ENCODE measurements around the gene ZNF142. TPM values are rescaled to one million over a fixed set of nuclear protein-coding genes. Genes with fewer than 3 reads are reported as not detected.
A peak's percentile ranks its signal among the peaks of the same experiment; 100 is the strongest.

The ZNF142 gene, protein sequence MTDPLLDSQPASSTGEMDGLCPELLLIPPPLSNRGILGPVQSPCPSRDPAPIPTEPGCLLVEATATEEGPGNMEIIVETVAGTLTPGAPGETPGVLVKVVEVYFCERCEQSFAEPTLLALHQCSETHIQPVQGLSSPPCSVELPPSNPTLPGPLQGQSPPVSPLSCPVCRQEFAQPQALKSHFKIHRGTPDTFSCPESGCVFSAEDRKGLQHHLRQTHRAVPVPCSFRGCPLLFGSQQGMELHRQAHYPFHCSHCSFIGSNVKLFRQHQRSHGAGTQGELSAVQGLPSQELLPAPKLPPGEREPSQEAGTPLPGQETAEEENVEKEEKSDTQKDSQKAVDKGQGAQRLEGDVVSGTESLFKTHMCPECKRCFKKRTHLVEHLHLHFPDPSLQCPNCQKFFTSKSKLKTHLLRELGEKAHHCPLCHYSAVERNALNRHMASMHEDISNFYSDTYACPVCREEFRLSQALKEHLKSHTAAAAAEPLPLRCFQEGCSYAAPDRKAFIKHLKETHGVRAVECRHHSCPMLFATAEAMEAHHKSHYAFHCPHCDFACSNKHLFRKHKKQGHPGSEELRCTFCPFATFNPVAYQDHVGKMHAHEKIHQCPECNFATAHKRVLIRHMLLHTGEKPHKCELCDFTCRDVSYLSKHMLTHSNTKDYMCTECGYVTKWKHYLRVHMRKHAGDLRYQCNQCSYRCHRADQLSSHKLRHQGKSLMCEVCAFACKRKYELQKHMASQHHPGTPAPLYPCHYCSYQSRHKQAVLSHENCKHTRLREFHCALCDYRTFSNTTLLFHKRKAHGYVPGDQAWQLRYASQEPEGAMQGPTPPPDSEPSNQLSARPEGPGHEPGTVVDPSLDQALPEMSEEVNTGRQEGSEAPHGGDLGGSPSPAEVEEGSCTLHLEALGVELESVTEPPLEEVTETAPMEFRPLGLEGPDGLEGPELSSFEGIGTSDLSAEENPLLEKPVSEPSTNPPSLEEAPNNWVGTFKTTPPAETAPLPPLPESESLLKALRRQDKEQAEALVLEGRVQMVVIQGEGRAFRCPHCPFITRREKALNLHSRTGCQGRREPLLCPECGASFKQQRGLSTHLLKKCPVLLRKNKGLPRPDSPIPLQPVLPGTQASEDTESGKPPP (N-terminal part only)
- total RNA-seq (2021; ENCODE audit: unreplicated experiment) (31.3 TPM), Bru-seq, nascent RNA (percentile 62 among the genes with signal in this experiment), BruChase-seq, experiment 1, labeled RNA remaining after a 2-hour chase (percentile 72 among the genes with signal in this experiment), BruChase-seq, experiment 2, labeled RNA remaining after a 6-hour chase (percentile 69 among the genes with signal in this experiment)
- polyA plus RNA-seq (2012; ENCODE audit: insufficient read length) = 16.4 TPM
- long read RNA-seq, partial matches to known transcripts = 18 of 21 reads
- long read RNA-seq, other reads (novel, unspliced or antisense) = 2 of 21 reads

- TF ChIP-seq, protein P1, sequence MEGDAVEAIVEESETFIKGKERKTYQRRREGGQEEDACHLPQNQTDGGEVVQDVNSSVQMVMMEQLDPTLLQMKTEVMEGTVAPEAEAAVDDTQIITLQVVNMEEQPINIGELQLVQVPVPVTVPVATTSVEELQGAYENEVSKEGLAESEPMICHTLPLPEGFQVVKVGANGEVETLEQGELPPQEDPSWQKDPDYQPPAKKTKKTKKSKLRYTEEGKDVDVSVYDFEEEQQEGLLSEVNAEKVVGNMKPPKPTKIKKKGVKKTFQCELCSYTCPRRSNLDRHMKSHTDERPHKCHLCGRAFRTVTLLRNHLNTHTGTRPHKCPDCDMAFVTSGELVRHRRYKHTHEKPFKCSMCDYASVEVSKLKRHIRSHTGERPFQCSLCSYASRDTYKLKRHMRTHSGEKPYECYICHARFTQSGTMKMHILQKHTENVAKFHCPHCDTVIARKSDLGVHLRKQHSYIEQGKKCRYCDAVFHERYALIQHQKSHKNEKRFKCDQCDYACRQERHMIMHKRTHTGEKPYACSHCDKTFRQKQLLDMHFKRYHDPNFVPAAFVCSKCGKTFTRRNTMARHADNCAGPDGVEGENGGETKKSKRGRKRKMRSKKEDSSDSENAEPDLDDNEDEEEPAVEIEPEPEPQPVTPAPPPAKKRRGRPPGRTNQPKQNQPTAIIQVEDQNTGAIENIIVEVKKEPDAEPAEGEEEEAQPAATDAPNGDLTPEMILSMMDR (IDR thresholded peaks at IDR 0.05) = no peak
- peak; percentile 75 for TF ChIP-seq POLR2AphosphoS5 (IDR thresholded peaks at IDR 0.05; ENCODE audit: low read depth, low read length)
- TF ChIP-seq, protein P2, sequence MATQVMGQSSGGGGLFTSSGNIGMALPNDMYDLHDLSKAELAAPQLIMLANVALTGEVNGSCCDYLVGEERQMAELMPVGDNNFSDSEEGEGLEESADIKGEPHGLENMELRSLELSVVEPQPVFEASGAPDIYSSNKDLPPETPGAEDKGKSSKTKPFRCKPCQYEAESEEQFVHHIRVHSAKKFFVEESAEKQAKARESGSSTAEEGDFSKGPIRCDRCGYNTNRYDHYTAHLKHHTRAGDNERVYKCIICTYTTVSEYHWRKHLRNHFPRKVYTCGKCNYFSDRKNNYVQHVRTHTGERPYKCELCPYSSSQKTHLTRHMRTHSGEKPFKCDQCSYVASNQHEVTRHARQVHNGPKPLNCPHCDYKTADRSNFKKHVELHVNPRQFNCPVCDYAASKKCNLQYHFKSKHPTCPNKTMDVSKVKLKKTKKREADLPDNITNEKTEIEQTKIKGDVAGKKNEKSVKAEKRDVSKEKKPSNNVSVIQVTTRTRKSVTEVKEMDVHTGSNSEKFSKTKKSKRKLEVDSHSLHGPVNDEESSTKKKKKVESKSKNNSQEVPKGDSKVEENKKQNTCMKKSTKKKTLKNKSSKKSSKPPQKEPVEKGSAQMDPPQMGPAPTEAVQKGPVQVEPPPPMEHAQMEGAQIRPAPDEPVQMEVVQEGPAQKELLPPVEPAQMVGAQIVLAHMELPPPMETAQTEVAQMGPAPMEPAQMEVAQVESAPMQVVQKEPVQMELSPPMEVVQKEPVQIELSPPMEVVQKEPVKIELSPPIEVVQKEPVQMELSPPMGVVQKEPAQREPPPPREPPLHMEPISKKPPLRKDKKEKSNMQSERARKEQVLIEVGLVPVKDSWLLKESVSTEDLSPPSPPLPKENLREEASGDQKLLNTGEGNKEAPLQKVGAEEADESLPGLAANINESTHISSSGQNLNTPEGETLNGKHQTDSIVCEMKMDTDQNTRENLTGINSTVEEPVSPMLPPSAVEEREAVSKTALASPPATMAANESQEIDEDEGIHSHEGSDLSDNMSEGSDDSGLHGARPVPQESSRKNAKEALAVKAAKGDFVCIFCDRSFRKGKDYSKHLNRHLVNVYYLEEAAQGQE (IDR thresholded peaks at IDR 0.05; ENCODE audit: insufficient read depth in 1 of 2, low read depth in 2 of 2, low read length in 1 of 2) = no peak
- TF ChIP-seq TCF7L2 (IDR thresholded peaks at IDR 0.05; ENCODE audit: low read depth, low read length) = peak; percentile 98
- peak; percentile 90; the same call in 1 of the 2 replicates for TF ChIP-seq SIN3A (IDR thresholded peaks at IDR 0.05; ENCODE audit: borderline replicate concordance, insufficient read depth, low read depth, low read length)
- in situ Hi-C loops (cut with HindIII; ENCODE audit: low pct_unique_long_range_greater_than_20kb, low sequenced_read_pairs) = no loop called here
- DNase-seq (ENCODE audit: low read depth, low spot score) (peak; percentile 60), ATAC-seq (peak; percentile 97)
- peaks cover 12% of the 10 kb centered on the region for H3K4me1 ChIP-seq (ENCODE audit: control insufficient read depth, insufficient read depth, low read length)
- H3K27me3 ChIP-seq (ENCODE audit: control insufficient read depth, insufficient read depth, low read length) = no peaks in the 10 kb centered on the region
- peak within 1 kb of the TSS; percentile 67 to 85 for H3K4me3 ChIP-seq (ENCODE audit: low read depth in 2 of 2, low read length in 2 of 2)
- CTCF ChIA-PET = interaction anchor here (0.6 to 1.8 kb wide), 9 partner anchors 12 to 239 kb away, joined by 3 to 16 read pairs (median 5); no protein-coding TSS in a partner anchor
- POLR2A ChIA-PET = interaction anchor here (0.6 to 0.9 kb wide), 4 partner anchors 12 to 188 kb away, joined by 3 to 18 read pairs (median 8); partner anchors contain the start of genes RNF25 and STK36
- no TSS peak for BruUV-seq (replicated peaks)
- H3K27ac ChIP-seq (ENCODE audit: low read length) = peak within 1 kb of the TSS; percentile 89
- peaks cover 15% of the 10 kb centered on the region for H3K36me3 ChIP-seq (ENCODE audit: control insufficient read depth, insufficient read depth, low read length)
- intact Hi-C loops (cut with micrococcal nuclease; ENCODE audit: unreplicated experiment) = loop anchor here (2.0 kb wide), 1 partner anchor 187 kb away; no protein-coding TSS in a partner anchor
- H3K9me3 ChIP-seq (ENCODE audit: control insufficient read depth, insufficient read depth, low read depth, low read length) = no peaks in the 10 kb centered on the region
Observed at GRCh38 chr2:218659258-218659987, at the start of gene ZNF142, which contains the start of gene BCS1L. Gene ZNF142 (minus strand): TSS chr2:218659623. CDS start chr2:218656429, 3,194 bp downstream. Gene BCS1L (plus strand): TSS chr2:218659683. CDS start chr2:218660988, 1,305 bp downstream.

All from Panc1 (cell line).